Chondrocyte (in vitro differentiated cells): ENCODE data around the gene CENPN. TPM values are rescaled to one million over a fixed set of nuclear protein-coding genes. Genes with fewer than 3 reads are reported as not detected.

Source experiments
- DNase-seq: peaks from one replicate; pipeline ENCODE4 v3.0.0; 2021; ENCODE audit warnings: mixed read lengths, low spot score
- H3K27ac Mint-ChIP-seq: one replicate; pipeline ENCODE4 v1.8.0; 2021; ENCODE audit warnings: mild to moderate bottlenecking, moderate library complexity, mixed read lengths; ENCODE audit not compliant: unreplicated experiment
- H3K27me3 Mint-ChIP-seq: 2 replicates; pipeline ENCODE4 v1.8.0; 2021; ENCODE audit warnings: low read depth, mixed read lengths
- H3K36me3 Mint-ChIP-seq: 2 replicates; pipeline ENCODE4 v1.8.0; 2021; ENCODE audit warnings: low read depth, mixed read lengths
- H3K4me1 Mint-ChIP-seq: 2 replicates; pipeline ENCODE4 v1.8.0; 2021; ENCODE audit warnings: low read depth, mild to moderate bottlenecking, mixed read lengths
- H3K4me3 Mint-ChIP-seq: one replicate; pipeline ENCODE4 v1.8.0; 2021; ENCODE audit warnings: mild to moderate bottlenecking, moderate library complexity, mixed read lengths; ENCODE audit not compliant: unreplicated experiment
- H3K9me3 Mint-ChIP-seq: 2 replicates; pipeline ENCODE4 v1.8.0; 2021; ENCODE audit warnings: low read depth, mixed read lengths
- total RNA-seq: library from RNA; stranded (reverse); gene quantifications from 3 replicates; pipeline ENCODE4 v1.2.1, GENCODE V29; 2021
- TF ChIP-seq, protein P1 (sequence below): fragments of 200-600 bp; sonication (generic); IDR thresholded peaks from 2 replicates; pipeline ENCODE4 v1.5.0; 2021; ENCODE audit warnings: antibody characterized with exemption, mild to moderate bottlenecking, moderate library complexity

Gene CENPN
- total RNA-seq, 1 donor from 2014 or later, result 10.8 TPM

- Mint-ChIP-seq H3K27ac (no peak overlapping the region), H3K36me3 (no peaks in the 10 kb centered on the region), H3K4me1 (peaks cover 37% of the 10 kb centered on the region), H3K27me3 (no peaks in the 10 kb centered on the region), H3K4me3 (no peak overlapping the region), H3K9me3 (no peaks in the 10 kb centered on the region)
- TF ChIP-seq, protein P1, sequence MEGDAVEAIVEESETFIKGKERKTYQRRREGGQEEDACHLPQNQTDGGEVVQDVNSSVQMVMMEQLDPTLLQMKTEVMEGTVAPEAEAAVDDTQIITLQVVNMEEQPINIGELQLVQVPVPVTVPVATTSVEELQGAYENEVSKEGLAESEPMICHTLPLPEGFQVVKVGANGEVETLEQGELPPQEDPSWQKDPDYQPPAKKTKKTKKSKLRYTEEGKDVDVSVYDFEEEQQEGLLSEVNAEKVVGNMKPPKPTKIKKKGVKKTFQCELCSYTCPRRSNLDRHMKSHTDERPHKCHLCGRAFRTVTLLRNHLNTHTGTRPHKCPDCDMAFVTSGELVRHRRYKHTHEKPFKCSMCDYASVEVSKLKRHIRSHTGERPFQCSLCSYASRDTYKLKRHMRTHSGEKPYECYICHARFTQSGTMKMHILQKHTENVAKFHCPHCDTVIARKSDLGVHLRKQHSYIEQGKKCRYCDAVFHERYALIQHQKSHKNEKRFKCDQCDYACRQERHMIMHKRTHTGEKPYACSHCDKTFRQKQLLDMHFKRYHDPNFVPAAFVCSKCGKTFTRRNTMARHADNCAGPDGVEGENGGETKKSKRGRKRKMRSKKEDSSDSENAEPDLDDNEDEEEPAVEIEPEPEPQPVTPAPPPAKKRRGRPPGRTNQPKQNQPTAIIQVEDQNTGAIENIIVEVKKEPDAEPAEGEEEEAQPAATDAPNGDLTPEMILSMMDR, result no peak
- DNase-seq, result no peak
Observed at GRCh38 chr16:81001330-81001729, 5.7 kb upstream of the CENPN start.

GRCh38 chr16:81003064-81003463 is 4.0 kb upstream of the CENPN start:
- peaks cover 34% of the 10 kb centered on the region for H3K4me1 Mint-ChIP-seq
- TF ChIP-seq, protein P1, result no peak
- H3K9me3 Mint-ChIP-seq, result no peaks in the 10 kb centered on the region
- no peak overlapping the region for H3K27ac Mint-ChIP-seq
- H3K4me3 Mint-ChIP-seq, result no peak overlapping the region
- H3K27me3 Mint-ChIP-seq, result no peaks in the 10 kb centered on the region
- no peaks in the 10 kb centered on the region for H3K36me3 Mint-ChIP-seq
- no peak for DNase-seq

GRCh38 chr16:81003610-81004460 is 3.2 kb upstream of the CENPN start:
- H3K4me3 Mint-ChIP-seq, result no peak overlapping the region
- no peaks in the 10 kb centered on the region for H3K27me3 Mint-ChIP-seq
- H3K27ac Mint-ChIP-seq, result peak overlapping the region; percentile 74
- peaks cover 42% of the 10 kb centered on the region for H3K4me1 Mint-ChIP-seq
- TF ChIP-seq, protein P1, result no peak
- no peaks in the 10 kb centered on the region for H3K9me3 Mint-ChIP-seq
- no peaks in the 10 kb centered on the region for H3K36me3 Mint-ChIP-seq
- DNase-seq, result no peak

DNA sequence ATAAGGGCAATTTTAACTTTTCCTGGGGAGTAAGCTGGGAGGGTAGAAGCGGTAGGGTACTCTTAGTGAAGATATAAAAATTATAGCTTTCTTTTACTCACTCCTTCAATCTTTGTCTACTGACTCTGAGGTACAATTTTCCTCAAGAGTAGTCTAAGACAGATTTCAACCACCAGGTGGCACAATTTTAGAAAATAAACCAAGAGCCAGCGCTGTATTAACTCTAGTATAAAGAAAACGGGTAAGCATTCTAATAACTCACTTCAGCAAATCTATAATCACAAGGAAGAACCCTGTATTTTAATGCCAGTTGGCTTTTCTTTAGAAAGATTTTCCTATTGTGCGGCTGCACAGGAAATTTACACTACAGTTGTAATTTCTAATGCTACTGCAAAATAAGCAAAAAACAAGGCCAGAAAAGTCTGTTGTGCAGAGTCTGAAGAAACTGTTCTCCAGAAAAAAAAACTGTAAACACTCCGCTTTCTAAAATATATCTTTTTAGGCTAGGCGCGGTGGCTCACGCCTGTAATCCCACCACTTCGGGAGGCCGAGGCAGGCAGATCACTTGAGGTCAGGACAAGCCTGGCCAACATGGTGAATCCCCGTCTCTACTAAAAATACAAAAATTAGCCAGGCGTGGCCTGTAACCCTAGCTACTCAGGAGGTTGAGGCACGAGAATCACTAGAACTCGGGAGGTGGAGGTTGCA is 2.2 kb upstream of the CENPN start:
- TF ChIP-seq, protein P1, result peak; percentile 93
- Mint-ChIP-seq H3K27ac (peak overlapping the region; percentile 85), H3K9me3 (no peaks in the 10 kb centered on the region)

GRCh38 chr16:81005610-81006161 is 1.3 kb upstream of the CENPN start:
- Mint-ChIP-seq H3K9me3 (no peaks in the 10 kb centered on the region), H3K36me3 (no peaks in the 10 kb centered on the region), H3K27me3 (no peaks in the 10 kb centered on the region), H3K27ac (peak overlapping the region; percentile 100), H3K4me3 (peak overlapping the region; percentile 93), H3K4me1 (peaks cover 42% of the 10 kb centered on the region)
- DNase-seq, result no peak
- TF ChIP-seq, protein P1, result peak; percentile 3

More for the DNA sequence above, 2.2 kb upstream of the CENPN start:
- Mint-ChIP-seq H3K27me3 (no peaks in the 10 kb centered on the region), H3K4me3 (peak overlapping the region; percentile 54), H3K4me1 (peaks cover 42% of the 10 kb centered on the region), H3K36me3 (no peaks in the 10 kb centered on the region)
- DNase-seq, result no peak
